Activated CD4-positive, alpha-beta T cell treated with anti-CD3 and anti-CD28 coated beads, Interleukin-10, Interleukin-2, amounts not matched to agents 100 ng/mL and 50 ng/mL, durations not matched to agents 16 hours and 8 hours (primary cell): Measurements from ENCODE around the gene FOXD4L3.
"Not testable (repeated sequence)": the region's sequence is repeated elsewhere in the genome, so short reads cannot be mapped to it uniquely, and the experiment has no call there.

ENCODE experiments used
- DNase-seq: peaks from one replicate; pipeline ENCODE4 v3.0.0-alpha.2; 2020

FOXD4L3 gene

DNA sequence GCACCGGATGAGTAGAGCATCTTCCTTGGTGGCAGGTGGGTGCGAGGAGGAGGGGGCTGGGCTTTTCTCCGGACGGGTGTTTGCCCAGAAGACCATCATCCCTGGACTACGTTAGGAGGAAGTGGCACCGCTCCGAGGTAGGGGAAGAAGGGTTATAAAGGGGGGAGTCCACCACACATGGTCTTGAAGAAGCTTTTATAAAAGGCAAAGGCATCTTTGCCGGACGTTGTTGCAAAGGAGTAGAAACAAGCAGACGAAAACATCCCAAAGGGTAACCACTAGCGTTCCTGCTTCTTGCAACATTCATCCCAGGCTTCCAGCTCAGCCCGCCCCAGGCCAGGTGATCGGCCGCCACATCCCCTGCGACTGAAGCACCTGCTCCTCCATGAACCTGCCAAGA, at the start of gene FOXD4L3:
Gene FOXD4L3, plus strand, starts transcription at position 301 of the 400 bp plus-strand sequence. Its CDS starts 85 bp downstream, at position 386.
- DNase-seq = not testable (repeated sequence)

DNA sequence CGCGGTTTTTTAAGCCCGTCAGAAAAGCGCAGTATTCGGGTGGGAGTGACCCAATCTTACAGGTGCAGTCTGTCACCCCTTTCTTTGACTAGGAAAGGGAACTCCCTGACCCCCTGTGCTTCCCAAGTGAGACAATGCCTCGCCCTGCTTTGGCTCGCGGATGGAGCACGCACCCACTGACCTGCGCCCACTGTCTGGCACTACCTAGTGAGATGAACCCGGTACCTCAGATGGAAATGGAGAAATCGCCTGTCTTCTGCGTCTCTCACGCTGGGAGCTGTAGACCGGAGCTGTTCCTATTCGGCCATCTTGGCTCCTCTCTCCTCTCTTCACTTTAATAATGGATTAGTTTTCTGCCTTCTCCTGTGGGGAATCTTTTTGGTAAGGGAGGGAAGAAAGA, 21.6 kb upstream of the FOXD4L3 start:
- not testable (repeated sequence) for DNase-seq

DNA sequence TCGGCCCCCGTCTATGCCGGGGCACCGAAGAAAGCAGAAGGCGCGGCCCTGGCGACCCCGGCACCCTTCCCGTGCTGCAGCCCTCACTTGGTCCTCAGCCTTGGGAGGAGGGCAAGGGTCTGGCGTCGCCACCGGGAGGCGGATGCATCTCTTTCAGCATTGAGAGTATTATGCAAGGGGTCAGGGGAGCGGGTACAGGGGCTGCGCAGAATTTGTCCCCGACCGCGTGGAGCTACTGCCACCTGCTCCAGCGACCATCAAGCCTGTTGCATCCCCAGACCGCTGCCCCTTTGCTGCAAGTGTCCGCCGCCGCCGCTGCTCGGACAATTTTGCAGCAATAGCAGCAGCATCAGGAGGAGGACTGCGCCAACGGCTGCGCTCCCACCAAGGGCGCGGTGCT, 1.1 kb downstream of the FOXD4L3 start:
- DNase-seq = not testable (repeated sequence)

DNA sequence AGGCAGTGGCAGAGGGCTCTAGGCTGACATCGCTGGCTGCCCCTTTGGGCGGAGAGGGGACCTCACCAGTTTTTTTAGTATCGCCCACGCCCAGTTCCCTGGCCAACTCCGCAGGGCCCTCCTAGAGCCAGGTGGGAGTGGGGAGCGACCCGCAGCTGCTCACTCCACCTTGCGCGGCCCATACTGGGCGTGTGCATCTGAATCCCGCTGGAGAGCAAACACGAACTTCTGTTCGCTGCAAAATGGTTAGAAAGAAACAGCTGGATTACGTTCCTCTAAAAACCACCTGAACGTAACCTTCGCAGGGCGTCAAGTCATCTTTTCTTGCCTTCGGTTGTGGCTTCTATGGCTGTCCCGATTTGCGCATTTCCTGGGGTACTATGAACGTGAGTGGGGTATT, 1.5 kb downstream of the FOXD4L3 start:
- DNase-seq = not testable (repeated sequence)

DNA sequence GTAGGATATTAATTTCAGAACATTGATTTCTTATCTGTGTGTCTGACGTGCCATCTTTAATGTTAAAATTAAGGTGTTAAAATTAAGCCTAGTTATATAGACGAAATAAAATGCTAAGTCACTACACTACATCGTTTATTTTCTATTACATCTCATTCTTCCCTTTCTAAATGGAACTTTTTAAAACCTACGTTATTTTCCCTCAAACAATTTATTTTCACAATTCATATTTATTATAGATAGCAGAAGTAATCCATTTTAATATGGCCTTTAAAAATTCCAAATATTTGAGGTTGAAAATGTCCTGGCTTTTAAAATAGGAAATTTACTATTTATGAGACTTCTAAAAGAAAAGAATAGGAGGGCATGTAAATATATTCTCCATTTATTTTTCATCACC, 2.1 kb downstream of the FOXD4L3 start:
- not testable (repeated sequence) for DNase-seq

DNA sequence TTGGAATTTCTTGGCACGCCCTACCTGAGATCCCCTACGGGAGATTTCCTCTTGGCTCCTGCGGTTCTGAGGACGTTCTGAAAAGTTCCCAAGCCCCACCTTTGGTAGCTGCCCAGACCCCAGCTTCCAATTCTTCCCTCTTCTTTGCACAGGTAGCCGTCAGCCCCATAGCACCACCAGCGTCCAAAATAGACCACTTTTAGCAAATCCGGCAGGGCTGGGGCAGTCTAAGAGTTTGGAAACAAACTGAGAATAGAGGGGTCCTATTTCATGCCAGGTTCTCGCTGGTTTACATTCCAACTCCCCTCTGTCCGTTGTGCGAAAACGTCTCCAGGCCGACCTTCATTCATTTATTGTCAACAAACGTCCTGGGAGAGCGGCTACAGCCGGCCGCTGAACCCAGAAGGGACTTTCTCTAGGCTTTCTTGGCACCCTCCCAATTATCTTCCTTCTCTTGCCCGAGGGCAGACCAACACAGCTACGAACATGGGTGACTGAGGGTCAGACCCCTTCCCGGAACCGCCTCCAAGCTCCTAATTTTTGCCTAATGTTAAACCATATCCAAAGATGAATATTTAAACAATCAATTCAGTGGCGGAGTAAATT, 3.1 kb downstream of the FOXD4L3 start:
- not testable (repeated sequence) for DNase-seq

GRCh38 chr9:68306391-68306964, 3.8 kb downstream of the FOXD4L3 start:
- DNase-seq = not testable (repeated sequence)

- not testable (repeated sequence) for DNase-seq
Measured at GRCh38 chr9:68307127-68307526, 4.5 kb downstream of the FOXD4L3 start.

- not testable (repeated sequence) for DNase-seq
Measured at GRCh38 chr9:68307654-68308053, 5.0 kb downstream of the FOXD4L3 start.

DNA sequence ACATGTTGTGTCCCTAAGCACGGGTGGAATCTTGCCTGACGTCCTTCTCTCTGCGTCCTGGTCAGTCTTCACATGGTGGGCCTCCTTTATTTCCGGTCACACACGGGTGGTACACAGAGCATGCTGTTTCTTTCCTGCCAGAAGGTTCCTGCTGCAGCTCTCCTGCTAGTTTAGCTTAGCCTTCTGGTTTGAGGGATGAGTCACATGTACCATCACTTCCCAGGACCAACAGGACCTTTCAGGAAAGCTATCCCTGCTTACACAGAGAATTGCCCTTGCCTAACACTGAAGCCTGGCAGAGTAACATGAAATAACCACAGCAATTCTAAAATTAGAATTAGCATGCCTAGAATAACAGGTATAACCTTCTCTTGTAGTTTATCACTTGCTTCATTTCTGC, 8.5 kb downstream of the FOXD4L3 start:
- DNase-seq = not testable (repeated sequence)

- DNase-seq = not testable (repeated sequence)
Measured at GRCh38 chr9:68318209-68318608, 15.5 kb downstream of the FOXD4L3 start.

DNA sequence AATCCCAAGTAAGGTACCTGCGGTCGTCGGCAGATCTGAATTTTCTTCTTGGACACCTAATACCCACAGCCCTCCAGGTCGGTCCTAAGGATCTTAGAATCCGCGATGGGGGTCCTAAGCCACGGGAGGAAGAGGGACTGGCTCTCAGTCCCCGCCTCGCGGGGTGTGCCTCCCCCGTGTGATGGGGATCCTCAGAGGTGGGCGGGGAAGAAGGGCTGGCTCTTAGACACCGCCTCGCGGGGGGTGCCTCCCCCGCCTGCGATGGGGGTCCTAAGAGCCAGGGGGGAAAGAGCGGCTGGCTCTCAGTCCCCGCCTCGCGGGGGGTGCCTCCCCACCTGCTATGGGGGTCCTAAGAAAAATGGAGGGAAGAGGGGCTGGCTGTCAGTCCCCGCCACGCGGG, 21.1 kb downstream of the FOXD4L3 start:
- not testable (repeated sequence) for DNase-seq

DNA sequence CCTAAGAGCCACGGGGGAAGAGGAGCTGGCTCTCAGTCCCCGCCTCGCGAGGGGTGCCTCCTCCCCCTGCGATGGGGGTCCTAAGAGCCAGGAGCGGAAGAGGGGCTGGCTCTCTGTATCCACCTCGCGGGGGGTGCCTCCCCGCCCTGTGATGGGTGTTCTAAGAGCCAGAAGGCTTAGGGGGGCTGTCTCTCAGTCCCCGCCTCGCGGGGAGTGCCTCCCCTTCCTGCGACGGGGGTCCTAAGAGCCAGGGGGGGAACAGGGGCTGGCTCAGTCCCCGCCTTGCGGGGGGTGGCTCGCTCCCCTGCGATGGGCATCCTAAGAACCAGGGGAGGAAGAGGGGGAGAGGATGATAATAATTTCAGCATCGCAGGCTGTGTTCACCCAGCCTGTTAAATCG, 21.9 kb downstream of the FOXD4L3 start:
- DNase-seq = not testable (repeated sequence)

DNA sequence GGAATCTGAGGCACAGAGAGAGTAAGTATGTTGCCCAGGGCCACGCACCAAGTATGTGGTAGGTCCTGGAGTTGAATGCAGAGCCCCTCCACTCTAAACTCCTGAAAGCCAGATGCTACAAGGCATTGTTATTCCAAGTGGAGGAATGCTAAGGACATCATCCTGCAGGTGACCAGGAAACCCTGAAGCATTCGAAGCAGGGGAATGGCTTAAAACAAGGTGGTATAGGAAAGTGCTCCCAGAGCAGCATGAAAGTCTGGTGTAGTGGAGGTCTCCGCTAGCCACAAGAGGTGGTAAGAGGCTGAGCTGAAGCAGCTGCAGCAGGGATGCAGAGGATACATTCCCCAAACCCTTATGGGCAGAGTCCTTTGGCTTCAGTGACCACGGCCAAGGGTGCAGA, 26.4 kb downstream of the FOXD4L3 start:
- DNase-seq = not testable (repeated sequence)

GRCh38 chr9:68330531-68331173, 28.0 kb downstream of the FOXD4L3 start:
- not testable (repeated sequence) for DNase-seq

DNA sequence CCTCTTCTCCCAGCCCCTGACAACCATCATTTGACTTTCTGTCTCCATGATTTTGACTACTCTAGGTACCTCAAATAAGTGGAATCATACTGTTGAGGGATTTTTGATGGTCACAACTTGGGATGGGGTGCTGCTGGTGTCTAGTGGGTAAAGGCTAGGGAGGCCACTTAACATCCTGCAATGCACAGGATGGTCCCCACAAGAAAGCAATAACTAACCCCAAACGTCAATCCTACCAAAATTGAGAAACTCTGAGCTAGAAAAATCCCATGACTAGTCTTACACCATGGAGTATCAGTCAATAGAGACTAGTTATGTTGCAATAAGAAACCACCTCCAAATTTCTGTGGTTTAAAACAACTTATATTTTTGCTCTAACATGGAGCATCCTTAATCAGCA, 29.5 kb downstream of the FOXD4L3 start:
- not testable (repeated sequence) for DNase-seq

GRCh38 chr9:68335935-68336334, 33.3 kb downstream of the FOXD4L3 start:
- DNase-seq = not testable (repeated sequence)

- not testable (repeated sequence) for DNase-seq
Measured at GRCh38 chr9:68336639-68337339, 34.1 kb downstream of the FOXD4L3 start.

DNA sequence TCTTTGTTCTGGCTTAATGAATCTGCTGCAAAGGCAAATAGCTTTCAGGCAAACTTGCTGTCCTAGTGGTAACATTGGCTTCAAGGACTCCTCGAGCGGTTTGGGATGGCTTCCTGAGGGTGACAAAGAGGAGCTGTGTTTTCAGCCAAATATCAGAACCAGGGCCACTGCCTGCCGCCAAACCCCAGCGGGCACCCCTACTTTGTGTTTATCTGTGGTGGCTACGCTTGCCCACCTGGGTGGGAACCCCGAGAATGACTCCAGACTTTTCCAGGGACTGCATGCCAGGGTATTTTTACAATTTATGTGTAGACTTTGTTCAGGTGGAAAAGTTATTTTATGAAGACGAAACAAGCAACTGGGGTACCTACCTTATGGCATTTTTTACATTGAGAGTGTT, 35.3 kb downstream of the FOXD4L3 start:
- DNase-seq = not testable (repeated sequence)

DNA sequence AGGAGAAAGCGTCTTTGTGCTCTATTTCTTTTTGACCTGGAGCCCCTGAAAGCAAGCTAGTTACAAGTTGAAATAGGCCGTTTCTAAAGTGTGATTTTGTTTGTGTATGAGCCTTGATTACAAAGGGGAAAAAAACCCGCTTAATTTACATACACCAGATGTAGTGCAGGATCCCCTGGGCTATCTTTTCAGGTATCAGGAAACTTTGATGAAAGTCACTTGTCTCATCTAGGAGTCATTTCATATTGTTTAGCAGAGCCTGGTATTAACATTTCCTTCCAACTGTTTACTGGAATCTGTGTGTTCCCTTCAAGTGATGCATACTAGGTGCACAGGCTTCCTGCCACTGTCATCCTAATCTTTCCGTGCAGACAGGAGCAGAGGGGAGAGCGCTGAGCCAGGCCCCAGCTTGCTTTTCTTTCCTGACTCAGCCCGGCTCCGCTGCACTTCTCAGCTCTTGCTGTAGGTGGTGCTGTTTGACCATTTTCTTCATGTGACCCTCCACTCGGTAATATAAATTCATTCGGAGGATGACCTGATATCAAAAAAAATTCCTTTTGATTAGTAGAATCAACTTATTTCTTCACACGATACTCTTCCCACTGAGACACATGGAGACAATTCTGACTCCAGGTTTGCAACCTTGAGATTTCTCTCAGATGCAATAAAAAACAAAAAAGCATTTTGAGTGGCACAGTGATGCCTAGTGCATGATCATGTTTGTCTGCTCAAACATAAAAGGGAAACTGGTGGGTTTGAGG, 39.8 kb downstream of the FOXD4L3 start:
- not testable (repeated sequence) for DNase-seq

DNA sequence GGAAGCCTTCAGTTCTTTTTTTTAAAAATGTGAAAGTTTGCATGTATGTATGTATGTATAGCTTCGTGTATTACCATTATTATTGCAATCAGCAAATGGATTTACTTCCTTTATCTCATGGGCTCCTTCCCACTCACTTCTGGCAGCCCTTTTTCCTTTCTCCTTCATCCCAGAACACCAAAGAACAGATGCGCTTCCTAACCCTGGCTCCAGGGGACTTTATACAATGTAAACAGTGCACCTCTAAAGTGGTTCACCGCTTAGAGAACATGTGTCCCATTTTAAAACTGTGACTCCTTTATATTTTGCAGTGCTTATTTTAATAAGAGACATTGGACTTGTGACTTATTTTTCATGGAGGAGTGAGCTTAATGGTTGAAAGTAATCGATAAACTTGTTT, 40.6 kb downstream of the FOXD4L3 start:
- DNase-seq = not testable (repeated sequence)

GRCh38 chr9:68343992-68344391, 41.3 kb downstream of the FOXD4L3 start:
- DNase-seq = not testable (repeated sequence)

DNA sequence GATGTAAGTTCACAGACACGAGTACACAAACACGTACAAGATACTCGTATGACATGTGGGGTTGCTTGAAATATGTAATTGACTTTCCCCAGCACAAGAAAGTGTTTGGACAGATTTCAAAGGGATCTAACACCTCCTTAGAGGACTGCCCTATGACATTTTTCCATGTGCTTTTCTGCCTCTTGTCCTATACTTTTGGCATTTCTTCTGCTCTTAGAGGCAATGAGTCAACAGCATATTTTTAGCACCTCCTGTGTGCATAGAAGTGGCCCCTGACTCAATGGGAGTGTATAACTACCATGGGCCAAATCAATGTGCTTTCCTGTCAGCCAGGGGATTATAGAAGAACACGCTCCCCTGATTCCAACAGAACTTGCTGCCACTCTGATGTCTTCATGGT, 49.0 kb downstream of the FOXD4L3 start:
- not testable (repeated sequence) for DNase-seq
